Cerebellar cortex (tissue), 1 donor: Measurements from ENCODE around the gene GPR6.
A peak's percentile ranks its signal among the peaks of the same experiment; 100 is the strongest.

Experiments used
- DNase-seq: peaks from one replicate; pipeline ENCODE4 v3.0.0-alpha.2; 2015; ENCODE audit warnings: low spot score

Gene GPR6, protein sequence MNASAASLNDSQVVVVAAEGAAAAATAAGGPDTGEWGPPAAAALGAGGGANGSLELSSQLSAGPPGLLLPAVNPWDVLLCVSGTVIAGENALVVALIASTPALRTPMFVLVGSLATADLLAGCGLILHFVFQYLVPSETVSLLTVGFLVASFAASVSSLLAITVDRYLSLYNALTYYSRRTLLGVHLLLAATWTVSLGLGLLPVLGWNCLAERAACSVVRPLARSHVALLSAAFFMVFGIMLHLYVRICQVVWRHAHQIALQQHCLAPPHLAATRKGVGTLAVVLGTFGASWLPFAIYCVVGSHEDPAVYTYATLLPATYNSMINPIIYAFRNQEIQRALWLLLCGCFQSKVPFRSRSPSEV

DNA sequence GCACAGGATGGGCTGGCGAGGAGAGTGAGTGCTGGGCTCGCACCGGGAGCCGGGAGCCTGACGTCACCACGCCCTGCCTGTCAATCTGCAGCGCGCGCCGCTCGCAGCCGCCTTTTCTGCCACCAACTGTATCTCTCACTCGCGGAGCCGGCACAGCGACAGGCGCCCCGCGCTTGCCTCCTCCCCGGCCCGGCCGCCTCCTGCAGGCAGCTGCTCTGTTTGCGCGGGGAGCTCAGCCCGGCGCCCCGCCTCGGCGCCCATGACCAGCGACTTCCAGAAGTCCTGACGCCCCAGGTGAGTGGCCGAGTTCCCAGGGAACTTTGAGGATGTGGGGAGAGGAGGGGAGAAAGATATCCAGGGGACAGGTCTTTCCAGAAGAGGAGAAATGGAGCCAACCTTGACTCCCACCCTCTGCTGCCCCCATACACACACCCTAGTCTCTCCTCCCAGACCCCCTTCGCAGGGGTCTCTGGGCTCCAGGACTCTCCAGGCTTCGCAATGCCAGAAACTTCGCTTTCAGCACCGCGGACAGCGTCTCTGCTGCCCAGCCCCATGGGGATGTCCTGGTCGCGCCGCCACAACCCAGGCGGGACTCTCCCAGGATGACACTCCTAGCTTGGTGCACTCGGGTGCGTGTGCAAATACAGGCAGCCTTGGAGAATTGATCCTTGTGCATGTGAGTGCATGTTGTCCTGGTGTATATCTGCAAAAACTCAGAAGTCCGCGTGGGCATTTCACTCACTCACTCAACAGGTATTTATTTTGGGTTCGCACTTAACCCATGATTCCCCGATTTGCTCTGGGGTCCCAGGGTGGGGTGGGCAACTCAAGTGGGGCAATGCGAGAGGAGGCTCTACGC, at the start of gene GPR6:
GPR6 (plus strand) TSS at position 138 of the 859 bp plus-strand sequence. CDS start 802 bp downstream, outside the sequence.
- DNase-seq, result peak; percentile 20

DNA sequence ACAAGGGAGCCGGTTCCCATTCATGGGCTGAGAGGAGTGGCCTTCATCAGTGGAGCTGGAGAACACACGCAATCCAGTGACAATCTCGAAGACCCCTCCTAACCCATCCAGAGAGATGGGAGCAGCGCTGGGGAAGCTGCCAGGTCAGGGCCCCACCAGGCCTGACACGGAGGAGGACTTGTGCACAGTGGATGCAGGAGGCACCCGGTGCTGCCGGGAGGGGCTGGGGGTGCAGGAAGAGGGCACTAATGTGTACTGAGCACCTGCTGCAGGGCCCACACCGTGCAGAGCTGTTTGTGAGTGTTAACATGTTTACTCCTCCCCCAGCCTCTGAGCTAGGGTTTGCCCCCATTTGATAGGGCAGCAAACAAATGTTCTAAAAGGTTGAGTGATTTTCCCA, 43.8 kb upstream of the GPR6 start:
- no peak for DNase-seq

DNA sequence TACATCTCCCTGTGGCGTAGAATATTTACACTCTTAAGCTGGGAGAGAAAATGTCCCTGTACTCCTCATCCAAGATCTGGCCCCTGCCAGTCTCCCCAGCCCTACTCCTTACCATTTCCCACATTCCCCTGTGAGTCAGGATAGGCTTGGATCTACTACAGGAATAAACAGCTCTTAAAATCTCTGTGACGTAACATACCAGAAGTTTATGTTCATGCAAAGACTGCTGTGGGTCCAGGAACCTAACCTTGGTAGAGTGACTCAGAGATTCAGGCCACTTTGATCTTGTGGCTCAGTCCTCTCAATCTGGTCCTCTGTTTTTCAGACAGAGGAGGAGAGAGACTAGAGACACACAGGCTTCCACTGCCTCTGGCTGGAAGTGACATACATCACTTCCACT, 38.5 kb upstream of the GPR6 start:
- no peak for DNase-seq

DNA sequence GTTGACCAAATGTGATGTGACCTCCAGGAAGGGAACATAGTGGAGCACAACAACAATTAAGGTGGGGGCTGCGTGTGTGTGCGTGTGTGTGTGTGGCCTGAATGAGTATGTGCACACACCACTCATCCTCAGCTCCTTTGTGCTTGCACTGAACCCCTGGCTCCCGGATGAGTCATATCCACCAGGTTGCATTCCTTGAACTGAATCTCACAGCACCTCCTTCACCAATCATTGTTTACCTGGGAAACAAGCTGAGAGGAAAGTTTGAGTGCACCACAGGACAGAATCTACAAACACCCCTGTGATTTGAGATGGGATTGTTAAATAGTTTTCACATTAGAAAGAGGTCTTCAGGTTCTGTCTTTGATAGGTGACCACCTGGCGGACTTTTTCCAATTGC, 33.7 kb upstream of the GPR6 start:
- DNase-seq, result no peak

DNA sequence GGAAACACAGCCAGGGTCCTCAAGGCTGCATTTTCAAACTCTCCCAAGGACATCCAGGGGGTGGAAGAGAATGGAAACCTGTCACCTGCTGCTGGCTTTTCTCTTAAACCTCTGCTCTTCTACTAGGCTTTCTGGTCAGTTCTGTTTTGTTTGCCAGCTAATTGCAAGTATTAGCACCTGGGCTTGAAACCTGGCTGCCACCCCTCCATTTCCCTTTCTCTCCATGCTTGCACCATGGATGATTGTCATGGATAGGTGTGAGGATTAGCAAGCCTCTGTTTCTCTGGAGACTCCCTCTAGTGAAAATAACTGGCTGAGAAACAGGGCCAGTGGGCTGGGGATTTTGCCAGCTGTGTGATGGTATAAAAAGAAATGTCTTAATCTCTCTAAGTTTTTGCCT, 33.0 kb upstream of the GPR6 start:
- no peak for DNase-seq

DNA sequence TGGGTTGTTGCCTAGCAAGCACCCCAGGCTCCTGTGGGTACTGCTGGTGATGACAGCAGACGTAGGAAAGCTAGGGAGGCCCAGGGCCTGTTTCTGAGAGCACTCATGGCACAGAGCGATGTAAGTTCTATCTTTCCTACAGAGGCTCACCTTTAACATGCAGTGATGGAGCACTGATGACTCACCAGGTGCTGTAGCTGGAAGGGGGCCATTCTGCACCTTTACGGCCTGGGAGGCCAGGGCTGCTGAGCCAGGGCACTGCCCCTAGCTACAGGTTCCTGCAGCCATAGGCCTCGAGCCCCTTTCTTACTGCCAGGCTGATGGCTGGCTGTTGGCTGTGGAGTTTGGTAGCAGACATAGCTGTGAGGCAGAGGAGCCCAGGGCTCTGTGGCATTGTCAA, 31.1 kb upstream of the GPR6 start:
- DNase-seq, result no peak

DNA sequence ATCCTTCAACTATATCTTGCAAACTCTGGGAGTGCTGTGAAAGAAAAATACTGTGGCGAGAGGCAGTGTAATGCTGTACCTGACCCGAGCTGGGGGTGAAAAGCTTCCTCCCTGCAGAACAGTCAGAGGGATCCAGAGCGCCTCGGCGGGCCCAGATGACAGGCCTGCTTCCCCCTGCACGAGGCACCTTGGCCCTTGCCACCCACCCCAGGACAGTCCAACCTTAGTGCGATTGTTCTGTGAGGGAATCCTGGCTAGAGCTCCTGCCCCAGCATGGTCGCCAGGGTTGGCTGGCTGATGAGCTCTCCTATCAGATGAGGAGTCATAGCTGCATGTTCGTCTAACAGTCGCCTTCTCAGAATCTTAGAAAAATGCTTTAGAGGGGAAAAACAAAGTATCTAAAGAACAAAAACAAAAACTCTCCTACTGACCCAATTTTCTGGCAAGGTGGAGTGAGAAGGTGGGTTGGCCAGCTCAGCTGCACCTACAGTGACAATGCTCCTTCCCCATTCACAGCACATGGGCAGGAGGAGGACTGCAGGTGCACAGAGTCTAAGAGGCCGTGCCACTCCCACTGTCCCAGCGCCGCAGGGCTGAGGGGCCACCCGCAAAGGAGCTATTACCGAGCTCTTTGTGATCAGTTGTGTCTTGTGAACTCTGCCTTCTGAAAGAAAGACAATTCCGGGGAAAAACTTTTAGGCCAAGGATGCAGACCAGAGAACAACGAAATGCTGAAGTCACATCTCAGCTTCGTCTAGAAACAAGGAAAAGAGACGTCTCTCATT, 28.6 kb upstream of the GPR6 start:
- no peak for DNase-seq

DNA sequence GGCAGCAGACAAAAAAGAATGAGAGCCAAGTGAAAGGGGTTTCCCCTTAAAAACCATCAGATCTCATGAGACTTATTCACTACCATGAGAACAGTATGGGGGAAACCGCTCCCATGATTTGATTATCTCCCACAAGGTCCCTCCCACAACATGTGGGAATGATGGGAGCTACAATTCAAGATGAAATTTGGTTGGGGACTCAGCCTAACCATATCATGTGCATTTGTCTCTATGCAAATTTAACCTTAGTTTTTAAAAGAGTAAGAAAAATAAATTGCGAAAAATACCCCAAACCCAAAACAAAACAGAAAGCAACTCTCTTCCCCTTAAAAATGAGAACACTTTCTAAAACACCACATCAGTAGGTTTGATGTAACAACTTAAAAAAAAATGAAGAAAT, 22.6 kb upstream of the GPR6 start:
- DNase-seq, result no peak

DNA sequence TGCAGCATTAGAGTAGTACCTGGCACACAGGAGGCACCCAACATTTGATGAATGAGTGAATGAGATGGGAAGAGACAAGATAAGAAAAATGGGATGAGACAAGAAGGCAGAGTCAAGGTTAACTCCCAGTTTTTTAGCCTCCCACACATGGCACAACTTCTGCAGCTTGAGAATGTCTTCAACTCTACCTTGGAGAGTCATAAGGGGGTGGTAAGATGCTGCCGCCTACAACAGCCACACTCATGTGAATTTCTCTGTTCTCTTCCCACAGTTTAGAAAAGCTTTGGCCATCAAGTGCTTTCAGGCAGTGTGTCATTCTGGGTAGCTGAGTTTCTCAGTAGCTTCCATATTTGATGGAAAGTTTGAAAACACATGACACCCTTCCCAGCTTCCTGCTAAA, 19.5 kb upstream of the GPR6 start:
- no peak for DNase-seq

DNA sequence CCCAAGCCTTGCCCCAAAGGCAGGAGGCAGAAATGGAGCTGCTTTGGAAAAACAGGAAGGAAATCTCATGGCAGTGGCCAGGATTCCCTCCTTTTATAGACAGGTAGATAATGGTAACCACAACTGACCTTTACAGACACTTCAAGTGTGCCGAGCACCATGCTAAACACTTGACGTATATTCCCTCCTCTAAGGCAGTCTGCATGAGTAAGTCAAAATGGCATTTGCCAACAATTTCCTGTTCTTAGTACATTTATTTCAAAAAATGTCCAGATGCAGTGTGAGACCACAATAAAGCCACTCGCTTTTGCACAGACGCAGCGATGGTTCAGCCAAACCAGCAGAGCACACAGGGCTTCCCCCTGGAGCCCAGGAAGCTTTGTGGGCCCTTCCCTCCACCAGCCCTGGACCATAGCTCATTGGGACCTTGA, 16.5 kb upstream of the GPR6 start:
- DNase-seq, result no peak

DNA sequence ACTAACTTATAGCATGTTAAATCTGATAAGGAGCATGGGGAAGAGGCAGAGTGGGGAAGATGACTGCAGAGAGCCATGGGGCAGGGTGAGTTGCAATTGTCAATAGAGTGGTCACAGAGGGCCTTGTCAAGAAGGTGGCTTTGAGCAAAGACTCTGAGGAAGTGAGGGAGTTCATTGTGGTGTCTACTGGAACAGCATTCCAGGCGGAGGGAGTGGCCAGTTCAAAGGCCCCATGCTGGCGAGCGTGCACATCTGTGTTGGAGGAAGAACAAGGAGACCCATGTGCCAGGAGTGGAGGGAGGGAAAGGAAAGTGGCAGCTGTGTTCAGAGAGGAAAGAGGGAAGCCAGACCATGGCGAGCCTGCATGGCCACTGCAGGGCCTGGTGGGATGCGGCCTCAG, 15.8 kb upstream of the GPR6 start:
- no peak for DNase-seq

DNA sequence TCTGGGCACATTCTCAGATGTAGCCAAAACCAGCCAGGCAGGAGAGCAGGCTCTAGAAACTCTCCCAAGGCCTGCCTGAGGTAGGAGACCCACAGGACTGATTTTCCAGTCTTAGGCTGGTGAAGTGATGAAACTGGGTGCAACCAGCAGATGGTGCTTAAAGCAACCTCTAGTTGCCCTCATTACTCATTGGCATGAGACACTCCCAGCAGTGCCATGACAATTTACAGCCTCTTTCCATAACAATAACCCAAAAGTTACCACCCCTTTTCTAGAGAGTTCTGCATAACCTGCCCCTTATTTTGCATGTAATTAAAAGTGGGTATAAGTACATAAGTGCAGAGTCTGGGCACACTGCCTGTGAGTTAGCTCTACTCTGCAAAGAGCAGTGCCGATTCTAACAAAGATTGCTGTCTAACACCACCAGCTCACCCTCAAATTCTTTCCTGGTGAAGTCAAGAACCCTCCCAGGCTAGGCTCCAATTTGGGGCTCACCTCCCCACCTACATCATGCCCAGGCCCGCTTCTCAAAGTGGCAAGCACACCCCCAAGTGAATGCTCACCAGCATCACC, 14.4 kb upstream of the GPR6 start:
- DNase-seq, result no peak

DNA sequence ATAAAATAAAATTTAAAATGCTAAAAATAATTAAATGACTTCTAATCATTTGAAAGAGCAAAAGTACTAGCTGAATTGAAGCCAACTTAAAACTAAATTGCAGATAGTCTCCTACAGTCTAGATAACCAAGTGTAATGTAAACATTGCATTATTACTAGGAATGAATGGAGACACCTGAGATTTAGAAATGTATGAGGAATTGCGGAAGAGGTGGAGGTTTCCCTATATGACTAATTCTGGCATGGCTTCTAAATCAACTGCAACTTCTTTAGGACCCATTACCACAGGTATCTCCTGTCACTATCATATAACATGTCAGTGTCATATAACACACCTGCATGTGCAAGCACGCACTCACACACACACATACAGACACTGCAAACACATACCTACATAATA, 13.2 kb upstream of the GPR6 start:
- DNase-seq, result no peak

DNA sequence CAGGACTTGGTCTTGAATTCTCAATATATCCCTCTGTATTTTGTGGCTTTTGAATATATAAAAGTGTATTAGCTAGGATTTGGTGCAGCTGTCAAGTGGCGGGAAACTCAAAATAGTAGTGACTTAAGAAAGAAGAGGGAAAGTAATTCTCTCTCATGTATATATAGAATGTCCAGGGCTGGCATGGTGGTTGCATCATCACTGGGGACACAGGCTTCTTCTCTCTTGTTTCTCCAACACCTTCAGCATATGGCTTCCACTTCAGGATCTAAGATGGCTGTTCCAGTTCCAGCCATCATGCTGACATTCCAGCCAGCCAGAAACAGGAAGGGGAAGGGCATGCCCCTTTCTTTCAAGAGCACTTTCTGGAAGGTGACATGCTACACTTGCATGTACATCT, 11.8 kb upstream of the GPR6 start:
- no peak for DNase-seq

DNA sequence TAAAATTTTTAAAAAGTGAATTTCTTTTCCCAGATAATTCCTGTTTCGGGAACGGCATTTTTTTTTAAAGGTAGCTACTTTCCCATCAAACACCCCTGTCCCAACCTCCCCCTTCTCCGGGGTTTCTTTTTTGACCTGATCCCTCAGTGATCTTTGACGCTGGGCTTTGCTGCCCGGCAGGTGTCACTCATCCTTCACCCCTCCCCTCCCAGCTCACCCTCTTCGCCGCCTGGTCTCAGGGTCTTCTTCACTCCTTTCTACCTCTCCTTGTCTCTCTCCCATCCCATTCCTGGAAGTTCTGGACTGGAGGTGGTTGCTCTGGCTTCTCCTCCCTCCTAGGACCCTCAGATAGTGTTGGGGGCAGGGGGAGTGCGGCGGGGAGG, 329 bp upstream of the GPR6 start:
- DNase-seq, result no peak

DNA sequence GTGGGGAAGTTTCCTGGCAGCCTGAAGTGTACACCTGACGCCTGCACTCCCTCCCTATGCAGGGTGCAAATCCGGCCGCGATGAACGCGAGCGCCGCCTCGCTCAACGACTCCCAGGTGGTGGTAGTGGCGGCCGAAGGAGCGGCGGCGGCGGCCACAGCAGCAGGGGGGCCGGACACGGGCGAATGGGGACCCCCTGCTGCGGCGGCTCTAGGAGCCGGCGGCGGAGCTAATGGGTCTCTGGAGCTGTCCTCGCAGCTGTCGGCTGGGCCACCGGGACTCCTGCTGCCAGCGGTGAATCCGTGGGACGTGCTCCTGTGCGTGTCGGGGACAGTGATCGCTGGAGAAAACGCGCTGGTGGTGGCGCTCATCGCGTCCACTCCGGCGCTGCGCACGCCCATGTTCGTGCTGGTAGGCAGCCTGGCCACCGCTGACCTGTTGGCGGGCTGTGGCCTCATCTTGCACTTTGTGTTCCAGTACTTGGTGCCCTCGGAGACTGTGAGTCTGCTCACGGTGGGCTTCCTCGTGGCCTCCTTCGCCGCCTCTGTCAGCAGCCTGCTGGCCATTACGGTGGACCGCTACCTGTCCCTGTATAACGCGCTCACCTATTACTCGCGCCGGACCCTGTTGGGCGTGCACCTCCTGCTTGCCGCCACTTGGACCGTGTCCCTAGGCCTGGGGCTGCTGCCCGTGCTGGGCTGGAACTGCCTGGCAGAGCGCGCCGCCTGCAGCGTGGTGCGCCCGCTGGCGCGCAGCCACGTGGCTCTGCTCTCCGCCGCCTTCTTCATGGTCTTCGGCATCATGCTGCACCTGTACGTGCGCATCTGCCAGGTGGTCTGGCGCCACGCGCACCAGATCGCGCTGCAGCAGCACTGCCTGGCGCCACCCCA, 1.2 kb downstream of the GPR6 start:
- DNase-seq, result peak; percentile 18

DNA sequence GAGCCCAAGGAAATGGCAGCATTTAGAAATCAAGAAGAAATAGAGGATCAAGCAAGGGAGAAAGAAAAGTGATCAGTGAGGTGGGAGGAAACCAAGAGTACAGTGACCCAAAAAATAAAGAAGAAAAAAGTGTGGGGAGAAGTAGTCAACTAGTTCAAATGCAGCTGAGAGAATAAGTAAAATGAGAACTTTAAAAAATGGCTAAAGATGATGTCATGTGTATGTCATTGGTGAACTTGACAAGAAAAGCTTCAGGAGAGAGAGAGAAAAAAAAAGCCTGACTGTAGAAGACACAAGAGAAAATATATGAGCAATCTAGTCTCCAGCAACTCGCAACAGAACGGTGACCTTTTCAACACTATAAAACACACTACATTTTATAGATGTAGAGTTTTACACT, 6.3 kb downstream of the GPR6 start:
- no peak for DNase-seq

DNA sequence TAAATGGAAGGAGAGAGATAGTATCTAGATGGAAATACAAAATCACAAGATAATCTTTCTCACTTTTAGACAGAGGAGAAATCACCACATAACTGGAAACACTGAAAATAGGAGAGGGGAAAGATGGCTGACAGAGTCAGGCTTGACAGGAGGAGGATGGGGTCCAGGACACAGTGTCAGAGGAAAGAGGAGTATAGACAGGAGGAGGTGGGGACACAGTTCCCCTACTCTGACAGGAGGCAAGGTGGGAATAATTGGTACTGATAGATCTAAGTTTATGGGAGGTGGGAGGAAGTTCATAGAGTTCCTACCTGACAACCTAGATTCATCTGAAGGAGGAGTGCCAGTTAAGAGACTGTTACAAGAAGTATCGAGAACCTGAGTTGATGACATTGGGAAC, 9.1 kb downstream of the GPR6 start:
- no peak for DNase-seq

DNA sequence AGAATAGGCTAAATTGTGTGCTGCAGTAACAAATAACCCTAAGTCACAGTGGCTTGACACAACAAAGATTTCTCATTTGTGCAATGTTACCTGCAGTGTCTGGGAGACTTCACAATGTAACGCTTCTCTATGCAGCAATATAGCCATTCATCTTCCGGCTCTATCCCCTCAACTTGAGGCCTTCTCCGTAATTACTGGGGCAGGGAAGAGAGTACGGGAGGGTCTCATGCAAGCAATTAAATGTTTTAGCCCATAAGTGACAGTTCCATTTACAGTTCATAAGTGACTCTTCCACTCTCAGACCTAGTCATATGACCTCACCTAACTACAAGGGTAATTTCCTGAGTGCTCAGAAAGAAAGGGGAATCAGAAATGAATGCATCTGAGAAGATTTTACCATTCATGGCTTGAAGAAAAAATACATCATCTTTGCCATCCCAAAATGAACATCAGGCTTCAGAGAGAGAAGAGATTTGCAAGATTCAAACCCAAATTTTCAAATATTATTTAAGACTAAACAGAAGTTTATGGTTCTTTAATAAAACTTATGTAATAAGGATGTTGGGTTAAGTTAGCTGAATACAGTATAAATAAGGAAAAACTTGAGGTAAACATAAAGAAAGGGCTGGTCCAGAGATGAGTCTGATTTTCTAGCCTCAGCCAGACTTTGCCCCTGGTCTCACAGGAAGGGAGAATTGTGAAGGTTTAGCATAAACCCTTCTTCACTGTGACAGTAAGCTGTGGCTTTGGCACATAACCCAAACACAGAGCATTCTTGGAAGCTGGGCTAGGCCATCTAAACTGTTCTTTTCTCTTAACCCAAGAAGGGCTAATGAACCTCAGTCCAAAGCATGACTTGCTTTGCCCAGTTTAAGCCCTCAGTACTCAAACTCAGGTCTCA, 13.3 kb downstream of the GPR6 start:
- no peak for DNase-seq

DNA sequence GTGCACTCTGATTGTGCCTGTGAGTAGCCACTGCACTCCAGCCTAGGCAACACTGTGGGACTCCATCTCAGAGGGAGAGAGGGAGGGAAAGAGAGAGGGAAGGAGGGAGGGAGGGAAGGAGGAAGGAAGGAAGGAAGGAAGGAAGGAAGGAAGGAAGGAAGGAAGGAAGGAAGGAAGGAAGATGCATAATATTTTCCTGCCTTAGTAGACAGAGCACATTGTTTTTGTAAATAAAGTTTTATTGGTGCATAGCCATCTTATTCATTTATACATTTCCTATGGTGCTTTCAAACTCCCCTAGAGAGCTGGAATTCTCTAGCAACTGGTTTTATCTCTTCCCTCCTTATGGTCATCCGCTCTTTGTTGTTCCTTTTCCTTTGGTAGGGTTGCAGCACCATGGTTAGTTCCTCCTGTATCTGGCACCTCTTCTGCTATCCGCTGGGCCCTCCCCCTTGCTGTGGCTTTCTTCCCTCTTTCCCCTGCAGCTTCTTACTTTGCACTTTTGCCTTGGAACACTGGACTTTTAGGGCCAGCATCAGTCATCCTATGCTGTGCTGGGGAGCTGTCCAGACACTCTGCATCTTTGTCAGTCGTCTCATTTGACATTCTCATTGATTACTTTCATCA, 20.2 kb downstream of the GPR6 start:
- no peak for DNase-seq
